ENCODE data around the gene CDC42EP4. TPM values are rescaled to one million over a fixed set of nuclear protein-coding genes. Genes with fewer than 3 reads are reported as not detected.
"Not testable (repeated sequence)": the region's sequence is repeated elsewhere in the genome, so short reads cannot be mapped to it uniquely, and the experiment has no call there.

Gene CDC42EP4
- total RNA-seq, 4 donors from 2014 or later: 35.8 to 57.0 (median 47.1) TPM

GRCh38 chr17:73316919-73317505, 5.2 kb upstream of the CDC42EP4 start:
- Histone ChIP-seq H3K4me1 (peaks cover 0 to 11% of the 10 kb centered on the region in 2 donors), H3K36me3 (no peaks in the 10 kb centered on the region), H3K27ac (no peak overlapping the region), H3K4me3 (no peak overlapping the region), H3K9me3 (no peaks in the 10 kb centered on the region), H3K27me3 (no peaks in the 10 kb centered on the region)
- ATAC-seq (no peak), DNase-seq (no peak)
- TF ChIP-seq, protein P1, sequence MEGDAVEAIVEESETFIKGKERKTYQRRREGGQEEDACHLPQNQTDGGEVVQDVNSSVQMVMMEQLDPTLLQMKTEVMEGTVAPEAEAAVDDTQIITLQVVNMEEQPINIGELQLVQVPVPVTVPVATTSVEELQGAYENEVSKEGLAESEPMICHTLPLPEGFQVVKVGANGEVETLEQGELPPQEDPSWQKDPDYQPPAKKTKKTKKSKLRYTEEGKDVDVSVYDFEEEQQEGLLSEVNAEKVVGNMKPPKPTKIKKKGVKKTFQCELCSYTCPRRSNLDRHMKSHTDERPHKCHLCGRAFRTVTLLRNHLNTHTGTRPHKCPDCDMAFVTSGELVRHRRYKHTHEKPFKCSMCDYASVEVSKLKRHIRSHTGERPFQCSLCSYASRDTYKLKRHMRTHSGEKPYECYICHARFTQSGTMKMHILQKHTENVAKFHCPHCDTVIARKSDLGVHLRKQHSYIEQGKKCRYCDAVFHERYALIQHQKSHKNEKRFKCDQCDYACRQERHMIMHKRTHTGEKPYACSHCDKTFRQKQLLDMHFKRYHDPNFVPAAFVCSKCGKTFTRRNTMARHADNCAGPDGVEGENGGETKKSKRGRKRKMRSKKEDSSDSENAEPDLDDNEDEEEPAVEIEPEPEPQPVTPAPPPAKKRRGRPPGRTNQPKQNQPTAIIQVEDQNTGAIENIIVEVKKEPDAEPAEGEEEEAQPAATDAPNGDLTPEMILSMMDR (IDR thresholded peaks at IDR 0.05 in 4 of 5, conservative IDR thresholded peaks at IDR 0.05 in 1 of 5): no peak
- TF ChIP-seq POLR2A (IDR thresholded peaks at IDR 0.05): no peak
- in situ Hi-C loops (cut with MboI; ENCODE audit: low sequenced_read_pairs in 4 of 4) (loop anchor here in 1 of 4 donors (10.0 kb wide), 1 partner anchor 62 kb away; no protein-coding TSS in a partner anchor), intact Hi-C loops (cut with DNase I; ENCODE audit: low total_unique reads) (no loop called here)

DNA sequence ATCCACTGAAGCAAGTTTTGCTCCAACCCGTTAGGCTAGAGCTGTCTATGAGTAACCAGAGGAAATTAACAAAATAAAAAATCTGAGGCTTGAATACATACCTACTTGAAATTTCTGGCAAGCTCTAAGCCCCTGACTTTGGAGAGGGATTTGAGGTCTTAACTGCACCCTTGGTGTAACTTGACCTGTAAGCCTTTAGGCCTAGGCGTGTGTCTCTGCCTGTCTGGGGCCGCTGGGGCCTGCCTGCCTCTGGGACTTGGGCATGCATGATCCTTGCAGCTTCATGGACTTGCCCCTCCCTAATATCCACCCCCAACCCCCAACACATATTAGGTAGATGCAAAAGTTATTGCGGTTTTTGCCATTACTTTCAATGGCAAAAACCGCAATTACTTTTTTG, 3.7 kb upstream of the CDC42EP4 start:
- H3K4me3 ChIP-seq: no peak overlapping the region
- ATAC-seq: no peak
- intact Hi-C loops (cut with DNase I; ENCODE audit: low total_unique reads) (no loop called here), in situ Hi-C loops (cut with MboI; ENCODE audit: low sequenced_read_pairs in 4 of 4) (loop anchor here in 1 of 4 donors (10.0 kb wide), 1 partner anchor 61 kb away; no protein-coding TSS in a partner anchor)
- no peaks in the 10 kb centered on the region for H3K27me3 ChIP-seq
- no peaks in the 10 kb centered on the region for H3K9me3 ChIP-seq
- no peak for DNase-seq
- H3K27ac ChIP-seq: no peak overlapping the region
- no peak for TF ChIP-seq POLR2A (IDR thresholded peaks at IDR 0.05)
- TF ChIP-seq, protein P1 (IDR thresholded peaks at IDR 0.05 in 4 of 5, conservative IDR thresholded peaks at IDR 0.05 in 1 of 5): no peak
- peaks cover under 1 to 11% of the 10 kb centered on the region in 2 donors for H3K4me1 ChIP-seq
- H3K36me3 ChIP-seq: no peaks in the 10 kb centered on the region

GRCh38 chr17:73313526-73314127, 1.8 kb upstream of the CDC42EP4 start:
- no peak overlapping the region for H3K27ac ChIP-seq
- no peak for ATAC-seq
- in situ Hi-C loops (cut with MboI; ENCODE audit: low sequenced_read_pairs in 4 of 4) (loop anchor here in 1 of 4 donors (10.0 kb wide), 1 partner anchor 59 kb away; no protein-coding TSS in a partner anchor), intact Hi-C loops (cut with DNase I; ENCODE audit: low total_unique reads) (no loop called here)
- DNase-seq: no peak
- peaks cover 12 to 17% of the 10 kb centered on the region in 2 donors for H3K4me1 ChIP-seq
- H3K36me3 ChIP-seq: no peaks in the 10 kb centered on the region
- no peaks in the 10 kb centered on the region for H3K27me3 ChIP-seq
- H3K9me3 ChIP-seq: no peaks in the 10 kb centered on the region
- H3K4me3 ChIP-seq: no peak overlapping the region
- no peak for TF ChIP-seq POLR2A (IDR thresholded peaks at IDR 0.05)
- TF ChIP-seq, protein P1 (IDR thresholded peaks at IDR 0.05 in 4 of 5, conservative IDR thresholded peaks at IDR 0.05 in 1 of 5): no peak

GRCh38 chr17:73312887-73313286, 1.1 kb upstream of the CDC42EP4 start:
- intact Hi-C loops (cut with DNase I; ENCODE audit: low total_unique reads): loop anchor here (1.0 kb wide), 1 partner anchor 81 kb away; a partner anchor contains a TSS

GRCh38 chr17:73311428-73311780, 397 bp downstream of the CDC42EP4 start:
- intact Hi-C loops (cut with DNase I; ENCODE audit: low total_unique reads) (loop anchor here (2.0 kb wide), 3 partner anchors 19 to 119 kb away; partner anchors contain the start of gene COG1), in situ Hi-C loops (cut with MboI; ENCODE audit: low sequenced_read_pairs in 4 of 4) (loop anchor here in 1 of 4 donors (10.0 kb wide), 1 partner anchor 57 kb away; no protein-coding TSS in a partner anchor)
- peak; percentile 46 for ATAC-seq
- peaks cover 22 to 38% of the 10 kb centered on the region in 2 donors for H3K4me1 ChIP-seq
- peak overlapping the region; percentile 92 to 100 (median 98) for H3K27ac ChIP-seq
- H3K27me3 ChIP-seq: no peaks in the 10 kb centered on the region
- H3K36me3 ChIP-seq: no peaks in the 10 kb centered on the region
- H3K9me3 ChIP-seq: no peaks in the 10 kb centered on the region
- TF ChIP-seq POLR2A (IDR thresholded peaks at IDR 0.05): no peak
- TF ChIP-seq, protein P1 (IDR thresholded peaks at IDR 0.05 in 4 of 5, conservative IDR thresholded peaks at IDR 0.05 in 1 of 5): no peak
- no peak for DNase-seq
- H3K4me3 ChIP-seq: peak overlapping the region; percentile 82 to 100 (median 94)

More at GRCh38 chr17:73312887-73313286, 1.1 kb upstream of the CDC42EP4 start:
- Histone ChIP-seq H3K4me1 (peaks cover 19 to 24% of the 10 kb centered on the region in 2 donors), H3K27ac (peak overlapping the region; percentile 92 to 100 (median 98))
- H3K36me3 ChIP-seq, DNase-seq, H3K9me3 ChIP-seq, H3K27me3 ChIP-seq, H3K4me3 ChIP-seq, ATAC-seq: not testable (repeated sequence)
- in situ Hi-C loops (cut with MboI; ENCODE audit: low sequenced_read_pairs in 4 of 4): loop anchor here in 1 of 4 donors (10.0 kb wide), 1 partner anchor 58 kb away; no protein-coding TSS in a partner anchor
